Measurements from ENCODE around the gene APCDD1L.
"Not testable (repeated sequence)": the region's sequence is repeated elsewhere in the genome, so short reads cannot be mapped to it uniquely, and the experiment has no call there.

APCDD1L gene

DNA sequence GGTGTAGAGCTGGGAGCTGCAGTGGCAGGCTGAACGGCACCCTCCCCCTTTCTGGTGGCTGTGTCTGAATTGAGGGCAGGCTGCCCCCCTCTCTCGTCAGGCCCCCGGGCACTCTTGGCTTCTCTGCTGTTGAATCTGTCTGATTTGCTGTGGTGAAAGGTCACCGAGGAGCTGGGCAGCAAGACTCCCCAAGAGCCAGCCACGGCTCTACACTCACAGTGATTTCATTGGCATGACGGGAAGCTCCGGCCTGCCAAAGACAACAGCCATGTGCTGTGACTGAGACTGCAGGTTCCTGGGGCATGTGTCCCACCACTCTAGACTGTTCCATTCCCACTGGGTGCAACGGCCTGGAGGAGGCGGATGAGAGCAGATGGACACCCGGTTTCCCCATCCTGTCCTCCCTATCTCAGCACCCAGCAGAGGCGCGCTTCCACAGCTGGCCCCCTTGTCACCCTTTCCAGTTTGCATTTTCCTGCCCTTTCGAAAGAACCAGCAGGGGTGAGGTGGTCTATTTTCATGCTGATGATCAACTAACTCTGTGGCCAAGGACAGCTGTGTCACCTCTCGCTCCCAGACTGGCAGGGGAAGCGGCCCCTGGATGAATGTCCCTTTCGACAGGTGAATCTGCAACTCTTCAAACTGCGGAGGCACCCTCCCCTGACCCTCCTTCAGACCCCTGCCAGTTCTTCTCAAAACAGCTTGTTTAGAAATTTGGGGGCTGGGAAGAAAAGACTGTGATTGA, 2.2 kb downstream of the APCDD1L start:
- DNase-seq: no peak

DNA sequence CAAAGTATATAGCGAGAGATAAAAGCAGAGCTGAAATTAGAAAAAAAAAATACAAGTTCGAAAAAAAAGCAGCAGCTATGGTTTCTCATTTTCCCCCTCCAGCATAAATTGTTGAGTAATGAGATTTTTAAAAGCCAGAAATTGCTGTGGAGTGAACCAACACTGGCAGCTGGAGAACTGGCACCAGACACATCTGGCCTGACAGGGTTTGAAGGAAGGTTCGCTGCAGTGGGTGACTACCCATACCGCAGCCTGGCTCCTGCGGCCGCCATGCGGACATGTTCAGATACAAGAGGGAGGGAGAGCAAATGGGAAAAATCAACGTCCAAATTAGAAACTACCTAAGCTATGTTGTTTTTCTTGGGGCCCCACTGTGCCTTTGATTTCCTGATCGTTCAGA, 3.3 kb downstream of the APCDD1L start:
- DNase-seq: no peak

DNA sequence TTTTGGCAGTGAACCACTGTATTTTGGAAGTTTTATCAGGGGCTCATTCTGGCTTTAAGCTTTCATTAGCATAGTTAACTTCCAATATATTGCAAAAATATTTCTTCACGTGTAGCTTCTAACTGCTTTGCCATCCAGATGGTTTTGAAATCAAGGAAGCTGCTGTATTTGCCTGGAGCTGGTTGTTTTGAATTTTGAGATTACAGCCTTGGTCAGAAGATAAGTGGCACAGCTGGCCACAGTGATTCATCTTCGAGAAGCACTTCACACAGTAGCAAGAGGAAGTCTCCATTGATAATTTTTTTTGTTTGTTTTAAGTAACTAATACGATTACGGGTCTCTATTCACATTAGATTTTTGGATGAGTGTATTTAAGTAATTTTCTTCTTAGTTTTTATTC, 3.8 kb downstream of the APCDD1L start:
- no peak for DNase-seq

DNA sequence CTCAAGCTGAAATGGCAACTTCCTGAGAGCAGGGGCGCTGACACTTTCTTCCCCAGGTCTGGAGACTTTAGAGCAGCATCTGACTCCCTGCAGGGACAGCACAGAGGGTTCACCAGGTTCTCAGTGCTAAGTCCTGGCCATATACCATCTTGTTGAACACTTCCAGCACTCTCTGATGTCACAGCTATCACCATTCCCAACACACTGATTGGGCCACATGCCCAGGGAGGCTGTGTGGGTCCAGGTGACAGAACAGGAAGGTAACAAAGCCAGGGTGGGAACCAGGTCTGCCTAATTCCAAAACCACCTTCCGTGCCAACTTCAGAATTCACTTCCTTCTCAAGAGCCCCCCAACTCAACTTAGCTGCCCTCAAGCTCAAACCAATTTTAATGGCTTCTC, 4.3 kb downstream of the APCDD1L start:
- DNase-seq: no peak

DNA sequence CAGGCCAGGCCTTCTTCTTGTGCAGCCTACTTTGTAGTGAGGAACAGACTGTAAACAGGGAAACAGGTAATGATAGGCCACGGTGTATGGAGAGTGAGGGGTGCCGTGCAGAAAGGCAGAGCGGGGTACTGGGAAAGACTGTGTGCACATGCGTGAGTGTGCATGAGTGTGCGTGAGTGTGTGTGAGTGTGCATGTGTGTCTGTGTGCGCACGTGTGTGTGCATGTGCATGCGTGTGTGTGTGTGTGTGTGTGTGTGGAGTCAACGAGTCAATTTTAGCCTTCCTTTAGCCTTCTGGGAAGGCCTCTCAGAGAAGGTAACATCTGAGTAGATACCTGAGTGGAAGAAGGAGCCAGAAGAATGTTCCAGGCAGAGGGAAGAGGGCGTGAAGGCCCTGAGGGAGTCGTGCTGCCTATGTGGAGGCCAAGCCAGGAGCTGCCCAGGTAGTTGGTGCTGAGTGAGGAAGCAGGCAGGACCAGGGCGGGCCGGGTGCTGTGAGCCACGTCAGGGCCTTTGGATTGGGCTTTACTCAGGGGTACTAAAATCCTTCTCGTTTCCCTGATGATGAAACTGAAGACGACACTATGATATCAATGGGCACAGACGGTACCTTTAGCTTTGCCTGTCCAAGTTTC, 6.3 kb downstream of the APCDD1L start:
- no peak for DNase-seq

DNA sequence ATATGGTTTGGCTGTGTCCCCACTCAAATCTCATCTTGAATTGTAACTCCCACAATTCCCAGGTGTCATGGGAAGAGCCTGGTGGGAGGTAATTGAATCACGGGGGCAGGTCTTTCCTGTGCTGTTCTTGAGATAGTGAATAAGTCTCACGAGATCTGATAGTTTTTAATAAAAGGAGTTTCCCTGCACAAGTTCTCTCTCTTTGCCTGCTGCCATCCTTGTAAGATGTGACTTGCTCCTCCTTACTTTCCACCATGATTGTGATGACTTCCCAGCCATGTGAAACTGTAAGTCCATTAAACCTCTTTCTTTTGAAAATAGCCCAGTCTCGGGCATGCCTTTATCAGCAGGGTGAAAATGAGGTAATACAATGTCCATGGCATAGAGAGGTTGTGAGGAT, 8.2 kb downstream of the APCDD1L start:
- DNase-seq: not testable (repeated sequence)

DNA sequence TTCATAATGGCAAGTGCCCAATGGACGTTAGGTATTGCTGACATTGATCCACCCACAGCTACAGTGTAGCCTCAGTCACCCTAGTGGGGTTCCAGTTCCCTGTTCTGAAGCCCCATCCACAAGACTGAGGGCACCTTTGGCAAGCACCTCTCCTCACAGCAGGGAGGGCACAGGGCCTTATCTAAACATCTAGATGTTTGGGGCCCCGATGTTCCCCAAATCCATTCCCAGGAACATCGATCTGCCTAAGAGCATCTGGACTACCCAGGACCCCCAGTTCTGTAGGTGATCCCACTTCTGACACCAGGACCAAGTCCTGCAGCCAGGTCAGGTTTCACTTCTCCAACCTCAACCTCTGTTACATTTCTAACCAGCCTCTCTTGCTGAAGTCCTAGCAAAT, 10.6 kb downstream of the APCDD1L start:
- no peak for DNase-seq

DNA sequence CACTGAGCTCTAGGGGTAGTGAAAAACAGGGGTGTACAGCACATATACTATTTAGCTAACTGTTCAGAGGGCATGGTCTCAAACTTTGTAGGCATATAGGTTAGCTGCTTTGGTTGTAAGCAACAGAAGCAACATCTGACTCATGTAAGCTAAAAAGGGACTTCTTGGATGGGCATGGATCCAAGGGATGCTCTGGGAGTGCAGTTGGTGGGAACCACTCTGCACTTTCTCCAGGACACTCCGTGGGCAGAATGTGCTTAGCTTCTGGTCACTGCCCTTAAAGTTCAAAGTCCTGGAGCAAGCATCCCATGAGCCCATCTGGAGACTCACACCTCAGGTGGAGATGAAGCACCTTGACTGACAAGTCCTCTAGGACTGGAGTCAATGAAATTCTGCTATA, 11.5 kb downstream of the APCDD1L start:
- no peak for DNase-seq

DNA sequence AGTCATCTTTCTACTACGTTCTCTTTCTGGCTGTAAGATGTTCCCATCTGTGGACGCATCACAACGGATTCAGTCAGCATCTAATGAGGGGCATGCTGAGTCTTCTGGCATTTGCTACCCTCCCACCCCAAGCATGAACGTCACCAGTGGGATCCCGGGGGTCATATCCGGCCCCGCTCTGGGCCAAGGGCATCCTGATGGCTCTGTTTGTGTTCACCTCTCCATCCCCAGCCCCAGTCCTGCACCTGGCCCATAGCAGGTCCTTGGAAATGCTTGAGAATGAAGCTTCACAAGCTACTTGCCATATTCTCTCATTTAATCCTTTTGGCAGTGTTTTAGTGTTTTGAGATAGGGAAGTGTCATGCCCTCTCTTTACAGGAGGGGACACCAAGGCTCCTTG, 14.9 kb downstream of the APCDD1L start:
- DNase-seq: no peak

DNA sequence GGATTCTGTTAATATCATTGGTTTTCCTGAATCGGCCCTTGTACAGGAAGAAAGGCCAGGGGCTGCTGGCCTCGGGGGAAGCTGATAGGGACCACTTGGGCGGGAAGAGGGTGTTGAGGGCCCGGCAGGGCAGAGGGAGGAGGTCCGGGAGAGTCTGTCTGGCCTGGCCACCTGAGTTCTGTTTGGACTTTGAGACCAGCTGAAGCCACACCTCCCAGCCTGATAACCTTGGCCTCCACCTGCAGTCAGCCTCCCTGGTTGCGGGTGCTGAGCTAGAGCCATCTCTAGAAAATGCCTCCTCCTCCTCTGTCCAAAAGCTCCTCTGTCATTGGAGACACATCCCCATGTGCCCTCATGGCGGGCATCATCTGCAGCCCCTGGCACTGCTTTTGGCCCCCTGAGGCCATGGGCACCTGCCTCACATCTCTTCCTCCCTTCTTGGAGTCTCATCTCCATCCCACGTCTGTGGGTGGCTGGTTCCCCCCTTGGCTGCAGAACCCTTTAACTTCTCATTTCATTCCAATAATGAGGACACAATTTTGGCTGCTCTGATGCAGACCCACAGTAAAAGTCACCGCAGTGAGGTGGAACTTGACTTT, 16.6 kb downstream of the APCDD1L start:
- no peak for DNase-seq

DNA sequence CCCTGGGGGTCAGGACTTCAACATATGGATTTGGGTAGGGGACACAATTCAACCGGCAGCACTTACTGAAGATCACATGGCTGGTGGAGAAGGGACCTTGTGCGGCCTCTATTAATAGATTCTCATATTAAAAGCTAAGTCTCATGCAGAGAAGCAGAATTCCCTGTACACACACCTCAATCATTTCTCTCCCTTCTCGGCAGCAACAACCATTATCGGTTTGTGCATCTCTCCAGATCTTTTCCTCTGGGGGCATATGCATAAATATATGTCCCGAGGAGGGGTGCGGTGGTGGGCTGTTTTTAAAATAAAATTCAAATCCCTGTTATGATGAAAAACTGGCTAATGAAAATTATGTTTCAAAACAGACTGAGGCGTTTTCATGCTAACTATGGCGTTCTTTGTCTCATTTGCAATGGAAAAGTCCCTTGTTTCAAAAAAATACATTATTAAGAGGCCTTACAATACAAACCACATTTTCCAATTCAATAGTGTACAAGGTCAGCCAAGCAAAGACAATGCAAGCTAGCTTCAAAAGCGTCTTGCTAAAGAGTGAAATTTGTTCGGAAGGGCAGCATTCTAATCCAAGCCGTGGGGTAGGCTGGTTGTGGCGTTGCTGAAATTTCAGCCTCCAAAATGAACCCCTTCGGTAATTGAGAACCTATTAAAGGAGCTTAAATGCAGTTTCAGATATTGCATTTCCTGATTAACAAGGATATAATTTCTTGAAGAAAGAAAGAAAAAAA, 17.3 kb downstream of the APCDD1L start:
- no peak for DNase-seq

DNA sequence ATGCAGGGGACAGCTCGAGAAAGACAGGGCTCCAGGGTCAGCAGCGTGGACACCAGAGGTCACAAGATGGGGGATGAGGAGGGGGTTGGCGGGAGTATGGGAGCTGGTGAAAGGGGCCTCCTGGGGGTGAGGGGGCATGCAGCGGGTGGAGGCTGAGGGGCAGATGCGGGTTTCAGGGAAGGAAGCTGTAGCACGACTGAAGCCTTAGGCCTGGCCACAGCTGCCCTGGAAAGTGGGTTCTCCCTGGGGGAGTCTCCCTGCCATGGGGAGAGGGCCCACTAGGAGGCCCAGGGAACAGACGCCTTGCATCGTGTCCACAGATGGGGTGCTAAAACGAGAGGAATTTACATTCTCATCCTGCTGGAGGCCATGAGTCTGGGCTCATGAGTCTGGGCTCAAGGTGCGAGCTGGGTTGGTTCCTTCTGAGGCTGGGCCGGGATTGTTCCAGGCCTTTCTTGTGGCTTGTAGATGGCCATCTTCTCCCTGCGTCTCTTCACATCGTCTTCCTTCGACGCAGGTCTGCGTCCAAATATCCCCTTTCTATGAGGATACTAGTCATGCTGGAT, 18.0 kb downstream of the APCDD1L start:
- DNase-seq: no peak

DNA sequence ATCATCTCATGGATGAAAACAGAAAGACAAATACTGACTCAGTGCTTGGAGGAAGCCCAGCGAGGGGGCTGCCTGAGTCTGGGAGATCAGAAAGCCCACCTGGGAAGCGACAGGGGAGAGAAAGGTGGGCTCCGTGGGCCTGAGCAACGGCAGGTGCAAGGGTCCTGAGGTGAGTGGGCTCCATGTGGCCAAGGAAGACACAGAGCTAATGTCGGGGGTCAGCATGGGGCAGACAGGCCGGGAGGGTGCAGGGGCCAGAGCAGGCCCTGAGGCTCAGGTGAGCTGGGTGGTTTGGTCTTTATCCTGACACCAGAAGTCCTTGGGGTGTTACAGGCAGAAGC, 18.8 kb downstream of the APCDD1L start:
- no peak for DNase-seq

DNA sequence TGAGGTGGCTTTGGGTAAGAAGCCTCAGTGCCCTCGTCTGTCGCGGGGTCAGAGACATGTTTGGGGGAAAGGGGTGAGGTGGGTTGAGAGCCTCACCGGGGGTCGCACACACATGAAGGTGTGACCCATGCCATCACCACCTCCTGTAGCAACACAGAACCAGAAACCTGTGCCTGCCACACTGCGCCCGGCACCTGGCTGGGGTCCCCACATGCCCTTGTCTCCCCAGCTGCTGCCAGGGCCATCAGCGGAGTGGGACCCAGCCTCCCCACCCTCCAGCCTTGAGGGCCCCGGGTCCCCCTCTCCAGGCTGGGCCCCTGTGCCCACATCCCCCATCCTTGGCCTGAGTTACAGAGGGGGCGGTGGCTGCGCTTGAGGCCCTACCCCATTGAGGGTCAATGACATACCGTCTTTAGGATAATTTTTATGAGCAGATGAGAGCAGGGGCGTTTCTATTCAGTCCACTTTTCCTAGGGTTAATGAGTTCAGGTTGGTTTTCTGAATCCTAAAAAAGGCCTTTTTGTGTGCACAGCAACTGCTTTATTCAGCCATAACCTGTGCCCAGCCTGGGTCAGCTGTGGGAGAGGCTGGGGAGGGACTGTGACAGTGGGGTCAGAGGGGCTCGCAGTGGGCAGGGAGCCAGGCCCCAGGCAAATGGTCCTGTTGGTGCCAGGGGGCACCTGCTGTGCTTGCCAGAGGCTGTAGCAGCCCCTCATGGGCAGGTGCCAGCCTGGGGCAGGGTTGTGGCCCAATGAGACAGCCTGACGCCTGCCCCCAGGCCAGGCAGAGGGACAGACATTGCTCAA, 19.4 kb downstream of the APCDD1L start:
- no peak for DNase-seq

DNA sequence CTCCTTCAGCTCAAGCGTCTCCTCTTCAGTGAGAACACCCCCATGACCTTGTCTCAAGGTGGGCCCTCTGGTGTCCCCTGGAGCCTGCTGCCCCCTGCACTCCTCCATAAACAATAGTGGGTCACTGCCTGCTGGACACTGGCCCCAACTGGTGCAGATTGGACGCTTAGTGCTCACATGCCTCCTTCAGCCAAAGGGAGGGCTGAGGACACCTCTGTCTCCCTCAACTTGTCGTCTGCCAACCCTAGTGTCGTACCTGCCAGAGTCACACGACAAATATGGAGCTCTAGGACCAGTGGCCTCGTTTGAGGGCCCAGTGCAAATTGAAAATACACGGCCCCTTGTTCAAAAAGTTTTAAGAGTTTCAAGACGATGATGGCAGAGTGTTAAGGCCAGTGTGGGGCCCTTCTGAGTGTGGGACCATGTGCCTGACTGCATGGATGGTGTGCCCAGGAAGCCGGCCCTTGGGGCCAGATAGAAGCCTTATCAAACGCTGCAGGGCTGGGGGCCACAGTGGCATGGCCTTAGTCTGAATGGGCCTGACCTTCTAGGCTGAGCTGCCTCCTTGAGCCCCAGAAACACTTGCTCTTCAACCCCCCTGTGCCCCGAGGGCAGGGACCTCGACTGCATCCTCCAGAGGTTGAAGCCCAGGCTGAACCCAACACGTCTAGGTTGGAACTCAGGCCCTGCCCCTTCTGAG, 20.1 kb downstream of the APCDD1L start:
- DNase-seq: no peak

DNA sequence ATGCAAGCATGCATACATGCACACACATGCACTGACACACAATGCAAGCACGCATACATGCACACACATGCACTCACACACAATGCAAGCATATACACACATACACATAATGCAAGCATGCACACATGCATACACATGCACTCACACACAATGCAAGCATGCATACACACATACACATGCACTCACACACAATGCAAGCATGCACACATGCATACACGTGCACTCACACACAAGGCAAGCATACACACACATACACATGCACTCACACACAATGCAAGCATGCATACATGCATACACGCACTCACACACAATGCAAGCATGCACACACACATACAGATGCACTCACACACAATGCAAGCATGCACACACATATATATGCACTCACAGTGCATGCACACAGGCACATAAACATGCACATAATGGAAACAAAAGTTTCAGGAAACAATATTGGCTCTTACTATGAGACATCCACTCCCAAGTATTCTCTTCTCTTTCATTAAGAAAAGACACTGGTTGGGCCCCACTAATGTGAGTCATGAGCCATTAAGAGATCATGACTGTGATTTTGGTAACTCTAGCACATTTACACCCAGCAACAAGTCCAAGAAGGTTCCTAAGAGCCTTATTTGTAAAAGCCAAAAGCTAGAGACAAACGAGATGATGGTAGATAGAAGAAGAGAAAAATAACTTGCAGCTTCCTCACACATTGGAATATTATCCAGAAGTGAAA, 22.2 kb downstream of the APCDD1L start:
- no peak for DNase-seq

DNA sequence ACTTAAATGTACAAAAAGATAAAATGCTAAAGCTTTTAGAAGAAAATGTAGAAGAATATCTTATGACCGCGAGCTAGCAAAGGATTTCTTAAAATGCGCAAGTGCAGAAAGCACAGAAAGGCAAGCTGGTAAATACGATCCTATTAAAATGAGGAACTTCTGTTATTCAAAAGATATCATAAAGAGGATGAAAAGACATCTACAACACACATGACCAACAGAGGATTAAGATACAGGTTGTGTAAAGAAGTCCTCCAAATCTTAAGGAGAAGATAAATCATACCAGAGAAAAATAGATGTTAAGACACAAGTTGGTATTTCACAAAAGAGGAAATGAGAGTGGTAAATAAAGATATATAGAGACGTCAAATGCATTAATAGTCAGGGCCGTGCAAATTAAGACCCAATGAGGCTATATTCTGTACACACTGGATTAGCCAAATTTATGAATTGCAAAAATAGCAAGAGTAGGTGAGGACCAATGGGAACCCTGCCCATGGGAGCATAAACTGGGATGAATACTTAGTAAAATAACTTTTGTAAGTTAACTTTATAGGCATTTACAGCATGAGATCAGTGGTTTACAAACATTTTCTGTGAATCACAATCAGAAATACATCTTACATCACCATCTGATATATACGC, 23.0 kb downstream of the APCDD1L start:
- no peak for DNase-seq

DNA sequence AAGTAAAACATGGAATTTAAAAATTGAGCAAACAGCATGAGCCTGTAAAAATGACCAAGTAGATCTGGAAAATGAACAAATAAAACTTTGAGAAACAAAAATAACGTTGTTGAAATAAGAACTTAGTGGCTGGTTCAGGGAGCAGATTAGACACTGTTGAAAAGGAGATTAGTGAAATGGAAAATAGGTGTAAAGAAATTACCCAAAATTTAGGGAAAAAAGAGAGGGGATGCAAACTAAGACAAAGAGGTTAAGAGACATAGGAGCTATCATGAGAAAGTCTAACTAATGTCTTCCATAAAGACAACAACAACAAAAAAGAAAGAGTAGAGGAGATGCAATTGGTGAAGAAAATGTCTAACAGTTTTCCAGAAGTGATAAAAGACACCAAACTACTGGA, 29.0 kb downstream of the APCDD1L start:
- DNase-seq: no peak

DNA sequence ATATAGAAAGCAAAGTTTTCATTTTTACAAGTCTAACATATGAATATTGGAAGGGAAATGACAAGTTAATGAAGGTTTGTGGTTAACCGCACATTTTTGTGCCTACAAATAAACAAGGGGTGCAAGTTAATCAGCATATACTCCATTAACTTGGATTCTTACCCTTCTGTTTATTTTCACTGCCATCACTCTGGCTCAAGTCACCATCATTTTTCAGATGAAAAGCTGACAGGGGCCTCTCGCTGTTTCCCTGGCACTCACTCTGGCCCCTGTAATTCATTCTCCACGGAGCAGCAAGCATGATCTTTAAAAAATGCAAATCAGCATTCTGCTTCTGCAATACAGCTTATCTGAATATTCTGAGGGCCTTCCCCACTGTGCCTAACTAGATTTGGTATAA, 29.8 kb downstream of the APCDD1L start:
- DNase-seq: no peak

DNA sequence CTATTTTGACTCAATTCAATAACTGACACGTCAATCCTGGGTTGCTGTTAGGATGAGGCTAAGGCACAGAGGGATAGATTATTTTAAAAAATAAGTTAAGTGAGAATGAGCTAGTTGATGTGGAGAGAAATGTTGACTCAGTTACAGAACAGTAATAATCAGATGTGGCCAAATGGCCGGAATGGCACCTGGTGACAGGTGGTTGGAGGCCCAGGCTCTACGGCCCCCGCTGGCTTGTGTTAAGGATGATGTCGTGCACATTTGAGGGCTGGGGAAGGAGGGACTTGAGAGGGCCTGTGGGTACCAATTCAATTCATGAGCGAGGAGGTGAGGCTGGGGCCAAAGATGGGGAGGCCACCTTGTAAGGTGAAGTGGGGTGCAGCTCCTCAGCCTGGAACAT, 31.7 kb downstream of the APCDD1L start:
- no peak for DNase-seq

DNA sequence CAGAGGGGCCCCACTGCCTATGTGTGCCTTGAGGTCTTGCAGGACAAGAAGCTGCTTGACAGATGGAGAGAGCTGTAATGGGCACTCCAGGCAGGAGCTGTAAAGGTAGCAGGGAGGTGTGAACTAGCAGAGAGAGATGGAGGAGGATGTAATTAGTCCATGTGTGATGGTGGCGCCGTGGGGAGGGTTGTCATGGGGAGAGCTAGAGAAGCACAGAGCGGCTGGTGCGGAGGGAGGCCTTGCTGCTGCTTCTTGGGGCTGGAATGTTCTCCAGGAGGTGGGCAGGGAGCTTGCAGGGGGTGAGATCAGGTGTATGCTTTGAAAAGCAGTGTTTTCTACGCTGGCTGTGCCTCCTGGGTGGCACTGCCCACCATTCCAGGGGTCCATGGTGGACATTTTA, 32.1 kb downstream of the APCDD1L start:
- no peak for DNase-seq

All from activated effector memory CD4-positive, alpha-beta T cell treated with anti-CD3 and anti-CD28 coated beads, Interleukin-2, amount 50 U/mL, for 16 hours (primary cell).